ENCODE results near the gene CHN2. TPM values are rescaled to one million over a fixed set of nuclear protein-coding genes. Genes with fewer than 3 reads are reported as not detected.

Gene CHN2
- total RNA-seq, 1 experiment from 2014 or later: 3.6 TPM

GRCh38 chr7:29453021-29453420, 258.4 kb downstream of the CHN2 start:
- DNase-seq (ENCODE audit: extremely low read depth, low read depth): no peak

- DNase-seq (ENCODE audit: extremely low read depth, low read depth): no peak
Measured at GRCh38 chr7:29454464-29454863, 259.9 kb downstream of the CHN2 start.

- no peak for DNase-seq (ENCODE audit: extremely low read depth, low read depth)
Measured at GRCh38 chr7:29454899-29455451, 260.4 kb downstream of the CHN2 start.

GRCh38 chr7:29457141-29457561, 262.6 kb downstream of the CHN2 start:
- DNase-seq (ENCODE audit: extremely low read depth, low read depth): no peak

DNA sequence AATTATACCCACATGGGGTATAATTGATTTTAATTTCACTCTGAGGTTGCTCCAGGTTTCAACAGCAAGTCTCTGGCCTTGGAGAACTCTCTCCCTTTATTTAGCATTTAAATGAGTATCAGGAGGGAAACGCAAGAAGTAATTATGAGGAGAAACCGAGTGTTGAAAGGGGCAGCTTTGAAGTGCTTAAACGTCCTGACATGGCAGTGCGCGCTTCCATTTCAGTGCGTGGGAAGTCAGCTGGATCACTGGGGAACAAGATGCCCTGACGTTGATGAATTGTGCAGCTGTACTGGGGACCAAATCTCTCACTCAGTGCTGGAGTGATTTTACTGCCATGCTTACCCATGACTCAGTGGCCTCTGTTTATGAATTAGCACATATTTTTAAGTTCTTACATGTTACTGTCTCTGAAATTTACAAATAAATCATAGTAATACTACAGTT, 263.0 kb downstream of the CHN2 start:
- DNase-seq (ENCODE audit: extremely low read depth, low read depth): no peak

- no peak for DNase-seq (ENCODE audit: extremely low read depth, low read depth)
Measured at GRCh38 chr7:29458933-29459332, 264.4 kb downstream of the CHN2 start.

DNA sequence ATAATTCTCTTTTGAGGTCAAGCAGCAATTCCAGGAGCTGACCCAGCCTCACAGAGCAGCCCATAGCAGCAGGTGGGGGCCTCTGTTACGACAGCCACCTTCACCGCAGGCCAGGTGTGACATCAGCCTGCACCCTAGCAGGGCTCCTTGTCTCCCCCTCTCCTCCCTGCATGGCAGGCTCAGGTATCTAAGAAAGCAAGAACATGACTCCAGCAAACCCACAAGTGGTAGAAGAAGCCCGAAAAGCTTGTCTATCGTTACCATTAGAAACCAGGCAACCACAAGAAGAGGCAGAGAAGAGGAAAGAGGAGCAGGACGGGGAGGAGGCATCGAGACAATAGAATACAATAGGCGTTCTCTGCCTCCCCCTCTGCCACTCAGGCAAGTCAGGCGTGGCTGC, 265.0 kb downstream of the CHN2 start:
- no peak for DNase-seq (ENCODE audit: extremely low read depth, low read depth)

- no peak for DNase-seq (ENCODE audit: extremely low read depth, low read depth)
Measured at GRCh38 chr7:29461996-29462395, 267.4 kb downstream of the CHN2 start.

DNA sequence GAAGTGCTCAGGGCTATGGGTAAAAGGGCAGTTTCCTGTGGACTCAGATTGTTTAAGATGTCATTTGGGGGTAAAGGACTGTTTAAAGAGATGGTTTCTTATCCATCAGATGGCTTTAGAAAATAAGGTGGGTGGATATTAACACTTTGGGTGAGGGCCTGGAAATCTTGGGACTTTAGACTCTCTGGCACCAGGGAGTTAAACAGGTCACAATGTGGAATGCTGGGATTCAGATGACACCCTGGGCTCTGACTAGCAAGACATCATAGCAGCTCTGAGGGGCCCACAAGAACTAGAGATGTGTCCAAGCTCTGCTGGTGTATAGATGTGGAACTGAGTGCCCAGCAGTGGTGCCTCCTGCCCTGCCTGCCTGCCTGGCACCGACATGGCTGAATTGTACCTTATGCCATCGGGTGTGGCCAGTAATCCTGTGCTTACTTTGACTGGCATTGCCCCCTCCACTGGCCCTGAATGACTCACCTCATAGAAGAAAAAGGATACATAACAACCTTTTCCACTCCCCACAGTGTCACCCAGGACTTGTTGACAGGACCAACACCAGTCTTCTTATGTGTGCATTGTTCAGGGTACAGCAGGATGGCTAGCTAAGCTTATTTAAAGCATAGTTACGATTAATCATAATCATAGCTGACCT, 269.1 kb downstream of the CHN2 start:
- DNase-seq (ENCODE audit: extremely low read depth, low read depth): no peak

GRCh38 chr7:29464753-29465152, 270.2 kb downstream of the CHN2 start:
- no peak for DNase-seq (ENCODE audit: extremely low read depth, low read depth)

- DNase-seq (ENCODE audit: extremely low read depth, low read depth): no peak
Measured at GRCh38 chr7:29467193-29467926, 272.8 kb downstream of the CHN2 start.

- DNase-seq (ENCODE audit: extremely low read depth, low read depth): no peak
Measured at GRCh38 chr7:29468196-29468595, 273.6 kb downstream of the CHN2 start.

DNA sequence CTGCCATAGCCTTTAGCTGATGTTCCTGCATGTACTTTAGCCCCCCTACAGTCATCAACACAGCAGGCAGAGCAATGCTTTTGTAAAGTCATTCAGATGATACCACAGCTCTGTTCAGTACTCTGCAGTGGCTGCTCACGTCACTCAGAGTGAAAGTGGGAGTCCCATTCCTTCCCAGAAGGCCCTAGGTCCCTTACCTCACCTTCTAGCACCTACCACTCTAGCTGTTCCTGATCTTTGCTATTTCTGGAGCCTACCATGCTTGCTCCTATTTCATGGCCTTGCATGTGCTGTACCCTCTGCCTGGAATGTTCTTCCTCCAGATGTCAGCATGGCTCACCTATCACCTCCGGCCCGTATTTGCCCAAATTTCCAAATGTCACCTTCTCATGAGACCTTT, 274.7 kb downstream of the CHN2 start:
- no peak for DNase-seq (ENCODE audit: extremely low read depth, low read depth)

DNA sequence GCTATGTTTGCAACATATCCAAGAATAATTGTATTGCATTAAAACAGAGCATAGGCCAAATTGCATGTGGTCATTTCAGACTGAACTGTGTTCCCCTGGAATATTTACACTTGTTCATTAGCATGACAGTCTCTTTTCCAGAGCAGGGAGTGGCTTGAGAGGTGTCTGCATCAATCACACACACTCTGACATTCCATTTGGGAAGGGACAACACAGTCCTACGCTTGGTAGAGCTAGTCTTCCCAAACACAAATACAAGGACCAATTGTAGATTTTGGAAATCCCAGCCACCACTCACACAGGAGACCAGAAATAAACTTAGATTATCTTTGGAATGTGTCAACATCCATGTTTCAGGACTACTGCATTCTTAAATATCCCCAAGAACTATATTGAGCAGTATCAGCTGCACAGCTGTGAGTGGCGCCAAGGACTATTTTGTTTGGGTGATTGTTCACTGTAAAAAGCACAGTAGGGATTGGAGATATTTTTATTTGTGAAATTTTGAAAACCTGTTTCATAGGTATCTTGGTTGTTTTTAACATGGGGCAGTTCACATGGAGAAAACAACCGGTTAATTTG, 275.5 kb downstream of the CHN2 start:
- no peak for DNase-seq (ENCODE audit: extremely low read depth, low read depth)

GRCh38 chr7:29471444-29472138, 277.0 kb downstream of the CHN2 start:
- no peak for DNase-seq (ENCODE audit: extremely low read depth, low read depth)

DNA sequence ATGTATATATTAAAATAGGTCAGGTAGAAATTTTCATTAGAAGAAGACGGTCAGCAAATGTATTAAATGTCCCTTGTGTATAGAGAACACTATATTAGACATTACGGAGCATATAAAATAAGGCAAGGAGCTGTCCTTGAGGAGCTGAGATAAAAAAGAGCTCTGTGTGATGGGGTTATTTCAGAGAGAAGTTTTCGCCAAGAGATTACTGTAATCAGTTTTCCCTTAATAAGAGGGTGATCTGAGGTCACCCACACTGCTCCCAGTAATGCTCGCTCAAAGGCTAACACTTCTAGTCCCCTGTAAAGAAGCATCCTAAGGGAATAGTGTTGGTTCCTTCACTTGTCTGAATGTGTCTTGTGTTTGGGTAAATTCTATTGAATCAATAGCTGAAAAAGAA, 282.3 kb downstream of the CHN2 start:
- no peak for DNase-seq (ENCODE audit: extremely low read depth, low read depth)

DNA sequence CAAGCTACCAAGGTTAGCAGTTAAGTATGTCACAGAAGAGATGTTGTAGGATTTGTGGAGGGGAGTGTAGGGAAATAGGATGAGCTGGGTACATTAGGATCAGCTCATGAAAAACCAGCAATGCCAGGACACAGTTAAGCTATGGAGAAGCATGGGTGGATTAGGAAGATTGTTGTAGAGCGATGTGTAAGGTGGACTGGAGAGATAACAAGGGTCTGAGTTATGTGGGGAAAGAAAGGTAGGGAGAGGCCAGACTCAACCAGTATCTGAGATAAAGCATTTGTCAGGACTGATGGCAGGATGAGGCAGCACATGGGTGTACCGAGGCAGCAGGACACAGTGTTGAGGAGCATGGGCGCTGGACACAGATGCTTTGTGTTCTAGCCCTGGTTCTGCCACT, 283.7 kb downstream of the CHN2 start:
- no peak for DNase-seq (ENCODE audit: extremely low read depth, low read depth)

- no peak for DNase-seq (ENCODE audit: extremely low read depth, low read depth)
Measured at GRCh38 chr7:29478687-29479240, 284.2 kb downstream of the CHN2 start.

DNA sequence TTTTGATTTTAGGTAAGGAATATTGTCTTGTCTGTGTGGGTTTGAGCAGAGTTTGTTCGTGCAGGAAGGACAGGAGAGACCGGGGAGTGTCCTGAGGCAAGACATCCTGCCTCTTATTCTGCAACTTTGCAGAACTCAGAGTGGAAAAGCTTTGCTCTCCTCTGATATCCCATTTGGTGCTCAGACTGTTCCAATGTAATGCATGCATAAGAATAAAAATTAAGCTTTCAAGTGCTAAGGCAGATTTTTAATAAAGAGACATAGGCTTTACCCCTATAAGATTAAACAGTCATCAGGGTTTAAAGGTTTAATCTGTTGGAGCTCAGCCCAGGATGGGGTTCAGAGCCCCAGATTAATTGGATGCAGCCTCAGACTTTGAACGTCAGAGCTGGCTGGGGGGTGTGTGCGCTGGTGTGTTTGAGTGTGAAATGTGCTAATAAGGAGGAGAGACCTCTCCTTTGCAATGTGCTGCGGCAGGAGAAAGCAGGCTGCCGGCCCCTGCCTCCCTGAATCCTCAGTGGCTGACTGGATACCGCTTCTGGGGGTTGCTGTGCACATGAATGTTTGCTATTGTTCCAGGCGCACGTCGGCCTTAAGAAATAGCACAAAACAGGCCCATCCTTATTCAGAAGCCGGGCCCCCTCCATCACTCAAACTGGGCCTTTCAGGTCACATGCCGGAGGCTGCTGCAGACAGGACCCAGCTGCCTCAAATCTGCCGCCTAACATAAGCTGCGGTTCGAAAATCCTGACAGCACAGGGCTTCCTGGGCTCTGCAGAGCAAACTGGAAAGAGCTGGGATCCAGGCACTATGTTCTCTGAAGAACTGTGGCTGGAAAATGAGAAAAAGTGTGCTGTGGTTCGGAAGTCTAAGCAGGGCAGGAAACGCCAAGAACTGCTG, 285.0 kb downstream of the CHN2 start:
- no peak for DNase-seq (ENCODE audit: extremely low read depth, low read depth)

GRCh38 chr7:29480451-29480850, 285.9 kb downstream of the CHN2 start:
- no peak for DNase-seq (ENCODE audit: extremely low read depth, low read depth)

All from NCI-H460 (cell line).